GM12878 (cell line): Measurements from ENCODE around the gene CLECL1. TPM values are rescaled to one million over a fixed set of nuclear protein-coding genes. Genes with fewer than 3 reads are reported as not detected.

Source experiments
- ETV6 ChIP-seq, 2 experiments: fragments of 450-650 bp in 1 of 2; IDR thresholded peaks in 1 of 2; conservative IDR thresholded peaks in 1 of 2; 2 replicates each; pipeline ENCODE4 v1.6.1; 2014; ENCODE audit warnings: antibody characterized with exemption in 1 of 2, borderline replicate concordance in 1 of 2, low read depth in 1 of 2, mild to moderate bottlenecking in 1 of 2, moderate library complexity in 1 of 2
- FOXK2 ChIP-seq: fragments of 450-650 bp; IDR thresholded peaks from 2 replicates; pipeline ENCODE4 v1.6.1; 2017; ENCODE audit warnings: mild to moderate bottlenecking, moderate library complexity
- FOXM1 ChIP-seq: IDR thresholded peaks from 2 replicates; pipeline ENCODE4 v1.6.1; 2012; ENCODE audit warnings: low read depth, mild to moderate bottlenecking, inconsistent platforms, low read length, moderate library complexity
- NR2C2 ChIP-seq: IDR thresholded peaks from 2 replicates; pipeline ENCODE4 v1.6.1; 2011; ENCODE audit warnings: borderline replicate concordance, low read depth; ENCODE audit not compliant: control insufficient read depth, insufficient read length
- NR2F1 ChIP-seq: fragments of 450-650 bp; conservative IDR thresholded peaks from 2 replicates; pipeline ENCODE4 v1.6.1; 2017; ENCODE audit warnings: mild to moderate bottlenecking
- PML ChIP-seq: IDR thresholded peaks from 2 replicates; pipeline ENCODE4 v1.6.1; 2012; ENCODE audit warnings: low read length, inconsistent platforms
- SMARCA5 ChIP-seq: fragments of 450-650 bp; IDR thresholded peaks from 2 replicates; pipeline ENCODE4 v1.6.1; 2017; ENCODE audit warnings: mild to moderate bottlenecking
- ZSCAN29 ChIP-seq: fragments of 450-650 bp; IDR thresholded peaks from 2 replicates; pipeline ENCODE4 v1.6.1; 2017; ENCODE audit warnings: mild to moderate bottlenecking, moderate library complexity
- polyA plus RNA-seq, 11 experiments: library from polyadenylated mRNA; depleted of rRNA in 4 of 11; unstranded in 6 of 11; stranded (reverse) in 5 of 11; fragments of >200 nt; fragmentation: Nextera tagmentation in 4 of 11; fragmentation: Illumina TruSeq in 1 of 11; extraction: Ambion mirVana in 4 of 11; extraction: Trizol in 1 of 11; gene quantifications; 1 replicate in 1 of 11; 2 replicates in 10 of 11; pipeline versions ENCODE4 v1.2.1 to v1.2.3, GENCODE V29; 2011 to 2016; ENCODE audit warnings: inconsistent platforms in 2 of 11, missing spikeins in 2 of 11, low read depth in 1 of 11
- total RNA-seq, 4 experiments: library from RNA; depleted of rRNA in 3 of 4; stranded (reverse); fragments of >200 nt in 3 of 4; fragmentation: Illumina TruSeq in 1 of 4; extraction: Trizol in 1 of 4; gene quantifications; 2 replicates each; pipeline versions ENCODE4 v1.2.1 to v1.2.3, GENCODE V29; 2013 to 2021
- TF ChIP-seq, protein P1 (sequence below): IDR thresholded peaks from 2 replicates; pipeline ENCODE4 v1.6.1; 2012; ENCODE audit warnings: low read depth, low read length, improper control_type of control experiment
- TF ChIP-seq, protein P2 (sequence below): fragments of 450-650 bp; IDR thresholded peaks from 2 replicates; pipeline ENCODE4 v1.6.1; 2017; ENCODE audit warnings: antibody characterized with exemption, mild to moderate bottlenecking, moderate library complexity
- TF ChIP-seq, protein P3 (sequence below): fragments of 450-650 bp; IDR thresholded peaks from 2 replicates; pipeline ENCODE4 v1.6.1; 2017; ENCODE audit warnings: low read depth, mild to moderate bottlenecking, moderate library complexity
- TF ChIP-seq, protein P4 (sequence below): fragments of 450-650 bp; conservative IDR thresholded peaks from 2 replicates; pipeline ENCODE4 v1.6.1; 2017; ENCODE audit warnings: mild to moderate bottlenecking, moderate library complexity
- TF ChIP-seq, protein P5 (sequence below): fragments of 450-650 bp; IDR thresholded peaks from 2 replicates; pipeline ENCODE4 v1.6.1; 2018; ENCODE audit warnings: borderline replicate concordance, mild to moderate bottlenecking; ENCODE audit not compliant: partially characterized antibody
- TF ChIP-seq, protein P6 (sequence below): fragments of 450-650 bp; formaldehyde crosslinking; IDR thresholded peaks from 2 replicates; pipeline ENCODE4 v1.4.0; 2020; ENCODE audit warnings: mild to moderate bottlenecking, moderate library complexity

CLECL1 gene
- total and polyA plus RNA-seq, 10 of the 15 experiments (the other 5 are each of a cell fraction or from before 2014, with no cell fraction given): 4.6 to 56.5 (median 46.4) TPM

DNA sequence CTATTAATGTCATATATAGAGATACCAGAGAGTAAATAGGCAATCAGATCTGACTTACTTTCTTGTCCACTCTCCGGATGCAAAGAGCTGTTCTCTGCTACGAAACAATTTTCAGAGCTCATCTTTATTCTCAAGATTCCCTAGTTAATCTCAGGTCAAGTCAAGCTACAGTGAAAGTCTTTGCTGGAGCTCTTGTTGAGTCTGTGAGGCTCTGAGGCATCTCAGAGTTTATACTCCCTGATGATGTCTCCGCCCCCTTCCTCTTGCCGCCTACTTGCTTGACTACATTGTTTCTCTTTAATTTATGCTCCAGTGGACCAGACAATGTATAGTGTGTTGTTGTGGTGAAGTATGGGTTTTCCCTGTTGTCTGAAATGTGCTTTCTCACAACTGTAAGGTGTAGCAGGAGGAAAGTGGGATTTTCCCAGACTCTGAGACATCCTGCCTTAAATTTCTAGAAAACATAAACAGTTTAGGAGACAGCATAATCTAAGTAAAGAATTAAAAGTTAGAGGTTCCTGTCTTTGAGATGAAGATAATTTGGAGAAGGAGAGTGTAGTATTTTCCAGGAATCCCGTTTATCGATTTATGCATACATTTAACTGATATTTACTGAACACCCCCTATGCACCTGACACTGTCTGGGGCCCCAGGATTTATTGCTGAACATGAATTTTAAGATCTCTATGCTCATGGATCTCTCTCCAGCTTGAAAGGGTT, 28.0 kb upstream of the CLECL1 start, which contains the start of gene CD69 (continued):
- TF ChIP-seq SMARCA5 (0 out of 2 replicates have a peak, but pooled peaks have one; percentile 21), FOXM1 (peak; percentile 70; the same call in 1 of the 2 replicates), NR2F1 (no peak), FOXK2 (no peak), PML (peak; percentile 99), NR2C2 (no peak), ZSCAN29 (no peak), ETV6 (conservative IDR thresholded peaks at IDR 0.05 in 1 of 2, IDR thresholded peaks at IDR 0.05 in 1 of 2; ENCODE audit: borderline replicate concordance in 1 of 2, low read depth in 1 of 2) (peak in 1 of 2 experiments; percentile 72; a peak in 2 of 4 replicates)
- TF ChIP-seq, protein P1, sequence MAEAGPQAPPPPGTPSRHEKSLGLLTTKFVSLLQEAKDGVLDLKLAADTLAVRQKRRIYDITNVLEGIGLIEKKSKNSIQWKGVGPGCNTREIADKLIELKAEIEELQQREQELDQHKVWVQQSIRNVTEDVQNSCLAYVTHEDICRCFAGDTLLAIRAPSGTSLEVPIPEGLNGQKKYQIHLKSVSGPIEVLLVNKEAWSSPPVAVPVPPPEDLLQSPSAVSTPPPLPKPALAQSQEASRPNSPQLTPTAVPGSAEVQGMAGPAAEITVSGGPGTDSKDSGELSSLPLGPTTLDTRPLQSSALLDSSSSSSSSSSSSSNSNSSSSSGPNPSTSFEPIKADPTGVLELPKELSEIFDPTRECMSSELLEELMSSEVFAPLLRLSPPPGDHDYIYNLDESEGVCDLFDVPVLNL: no peak
- TF ChIP-seq, protein P2, sequence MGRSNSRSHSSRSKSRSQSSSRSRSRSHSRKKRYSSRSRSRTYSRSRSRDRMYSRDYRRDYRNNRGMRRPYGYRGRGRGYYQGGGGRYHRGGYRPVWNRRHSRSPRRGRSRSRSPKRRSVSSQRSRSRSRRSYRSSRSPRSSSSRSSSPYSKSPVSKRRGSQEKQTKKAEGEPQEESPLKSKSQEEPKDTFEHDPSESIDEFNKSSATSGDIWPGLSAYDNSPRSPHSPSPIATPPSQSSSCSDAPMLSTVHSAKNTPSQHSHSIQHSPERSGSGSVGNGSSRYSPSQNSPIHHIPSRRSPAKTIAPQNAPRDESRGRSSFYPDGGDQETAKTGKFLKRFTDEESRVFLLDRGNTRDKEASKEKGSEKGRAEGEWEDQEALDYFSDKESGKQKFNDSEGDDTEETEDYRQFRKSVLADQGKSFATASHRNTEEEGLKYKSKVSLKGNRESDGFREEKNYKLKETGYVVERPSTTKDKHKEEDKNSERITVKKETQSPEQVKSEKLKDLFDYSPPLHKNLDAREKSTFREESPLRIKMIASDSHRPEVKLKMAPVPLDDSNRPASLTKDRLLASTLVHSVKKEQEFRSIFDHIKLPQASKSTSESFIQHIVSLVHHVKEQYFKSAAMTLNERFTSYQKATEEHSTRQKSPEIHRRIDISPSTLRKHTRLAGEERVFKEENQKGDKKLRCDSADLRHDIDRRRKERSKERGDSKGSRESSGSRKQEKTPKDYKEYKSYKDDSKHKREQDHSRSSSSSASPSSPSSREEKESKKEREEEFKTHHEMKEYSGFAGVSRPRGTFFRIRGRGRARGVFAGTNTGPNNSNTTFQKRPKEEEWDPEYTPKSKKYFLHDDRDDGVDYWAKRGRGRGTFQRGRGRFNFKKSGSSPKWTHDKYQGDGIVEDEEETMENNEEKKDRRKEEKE: no peak
- TF ChIP-seq, protein P3, sequence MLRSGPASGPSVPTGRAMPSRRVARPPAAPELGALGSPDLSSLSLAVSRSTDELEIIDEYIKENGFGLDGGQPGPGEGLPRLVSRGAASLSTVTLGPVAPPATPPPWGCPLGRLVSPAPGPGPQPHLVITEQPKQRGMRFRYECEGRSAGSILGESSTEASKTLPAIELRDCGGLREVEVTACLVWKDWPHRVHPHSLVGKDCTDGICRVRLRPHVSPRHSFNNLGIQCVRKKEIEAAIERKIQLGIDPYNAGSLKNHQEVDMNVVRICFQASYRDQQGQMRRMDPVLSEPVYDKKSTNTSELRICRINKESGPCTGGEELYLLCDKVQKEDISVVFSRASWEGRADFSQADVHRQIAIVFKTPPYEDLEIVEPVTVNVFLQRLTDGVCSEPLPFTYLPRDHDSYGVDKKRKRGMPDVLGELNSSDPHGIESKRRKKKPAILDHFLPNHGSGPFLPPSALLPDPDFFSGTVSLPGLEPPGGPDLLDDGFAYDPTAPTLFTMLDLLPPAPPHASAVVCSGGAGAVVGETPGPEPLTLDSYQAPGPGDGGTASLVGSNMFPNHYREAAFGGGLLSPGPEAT: peak; percentile 96
- TF ChIP-seq, protein P4, sequence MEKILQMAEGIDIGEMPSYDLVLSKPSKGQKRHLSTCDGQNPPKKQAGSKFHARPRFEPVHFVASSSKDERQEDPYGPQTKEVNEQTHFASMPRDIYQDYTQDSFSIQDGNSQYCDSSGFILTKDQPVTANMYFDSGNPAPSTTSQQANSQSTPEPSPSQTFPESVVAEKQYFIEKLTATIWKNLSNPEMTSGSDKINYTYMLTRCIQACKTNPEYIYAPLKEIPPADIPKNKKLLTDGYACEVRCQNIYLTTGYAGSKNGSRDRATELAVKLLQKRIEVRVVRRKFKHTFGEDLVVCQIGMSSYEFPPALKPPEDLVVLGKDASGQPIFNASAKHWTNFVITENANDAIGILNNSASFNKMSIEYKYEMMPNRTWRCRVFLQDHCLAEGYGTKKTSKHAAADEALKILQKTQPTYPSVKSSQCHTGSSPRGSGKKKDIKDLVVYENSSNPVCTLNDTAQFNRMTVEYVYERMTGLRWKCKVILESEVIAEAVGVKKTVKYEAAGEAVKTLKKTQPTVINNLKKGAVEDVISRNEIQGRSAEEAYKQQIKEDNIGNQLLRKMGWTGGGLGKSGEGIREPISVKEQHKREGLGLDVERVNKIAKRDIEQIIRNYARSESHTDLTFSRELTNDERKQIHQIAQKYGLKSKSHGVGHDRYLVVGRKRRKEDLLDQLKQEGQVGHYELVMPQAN: 0 out of 2 replicates have a peak, but pooled peaks have one; percentile 18
- TF ChIP-seq, protein P5, sequence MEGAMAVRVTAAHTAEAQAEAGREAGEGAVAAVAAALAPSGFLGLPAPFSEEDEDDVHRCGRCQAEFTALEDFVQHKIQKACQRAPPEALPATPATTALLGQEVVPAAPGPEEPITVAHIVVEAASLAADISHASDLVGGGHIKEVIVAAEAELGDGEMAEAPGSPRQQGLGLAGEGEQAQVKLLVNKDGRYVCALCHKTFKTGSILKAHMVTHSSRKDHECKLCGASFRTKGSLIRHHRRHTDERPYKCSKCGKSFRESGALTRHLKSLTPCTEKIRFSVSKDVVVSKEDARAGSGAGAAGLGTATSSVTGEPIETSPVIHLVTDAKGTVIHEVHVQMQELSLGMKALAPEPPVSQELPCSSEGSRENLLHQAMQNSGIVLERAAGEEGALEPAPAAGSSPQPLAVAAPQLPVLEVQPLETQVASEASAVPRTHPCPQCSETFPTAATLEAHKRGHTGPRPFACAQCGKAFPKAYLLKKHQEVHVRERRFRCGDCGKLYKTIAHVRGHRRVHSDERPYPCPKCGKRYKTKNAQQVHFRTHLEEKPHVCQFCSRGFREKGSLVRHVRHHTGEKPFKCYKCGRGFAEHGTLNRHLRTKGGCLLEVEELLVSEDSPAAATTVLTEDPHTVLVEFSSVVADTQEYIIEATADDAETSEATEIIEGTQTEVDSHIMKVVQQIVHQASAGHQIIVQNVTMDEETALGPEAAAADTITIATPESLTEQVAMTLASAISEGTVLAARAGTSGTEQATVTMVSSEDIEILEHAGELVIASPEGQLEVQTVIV: no peak
- TF ChIP-seq, protein P6, sequence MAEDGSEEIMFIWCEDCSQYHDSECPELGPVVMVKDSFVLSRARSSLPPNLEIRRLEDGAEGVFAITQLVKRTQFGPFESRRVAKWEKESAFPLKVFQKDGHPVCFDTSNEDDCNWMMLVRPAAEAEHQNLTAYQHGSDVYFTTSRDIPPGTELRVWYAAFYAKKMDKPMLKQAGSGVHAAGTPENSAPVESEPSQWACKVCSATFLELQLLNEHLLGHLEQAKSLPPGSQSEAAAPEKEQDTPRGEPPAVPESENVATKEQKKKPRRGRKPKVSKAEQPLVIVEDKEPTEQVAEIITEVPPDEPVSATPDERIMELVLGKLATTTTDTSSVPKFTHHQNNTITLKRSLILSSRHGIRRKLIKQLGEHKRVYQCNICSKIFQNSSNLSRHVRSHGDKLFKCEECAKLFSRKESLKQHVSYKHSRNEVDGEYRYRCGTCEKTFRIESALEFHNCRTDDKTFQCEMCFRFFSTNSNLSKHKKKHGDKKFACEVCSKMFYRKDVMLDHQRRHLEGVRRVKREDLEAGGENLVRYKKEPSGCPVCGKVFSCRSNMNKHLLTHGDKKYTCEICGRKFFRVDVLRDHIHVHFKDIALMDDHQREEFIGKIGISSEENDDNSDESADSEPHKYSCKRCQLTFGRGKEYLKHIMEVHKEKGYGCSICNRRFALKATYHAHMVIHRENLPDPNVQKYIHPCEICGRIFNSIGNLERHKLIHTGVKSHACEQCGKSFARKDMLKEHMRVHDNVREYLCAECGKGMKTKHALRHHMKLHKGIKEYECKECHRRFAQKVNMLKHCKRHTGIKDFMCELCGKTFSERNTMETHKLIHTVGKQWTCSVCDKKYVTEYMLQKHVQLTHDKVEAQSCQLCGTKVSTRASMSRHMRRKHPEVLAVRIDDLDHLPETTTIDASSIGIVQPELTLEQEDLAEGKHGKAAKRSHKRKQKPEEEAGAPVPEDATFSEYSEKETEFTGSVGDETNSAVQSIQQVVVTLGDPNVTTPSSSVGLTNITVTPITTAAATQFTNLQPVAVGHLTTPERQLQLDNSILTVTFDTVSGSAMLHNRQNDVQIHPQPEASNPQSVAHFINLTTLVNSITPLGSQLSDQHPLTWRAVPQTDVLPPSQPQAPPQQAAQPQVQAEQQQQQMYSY (CRISPR knock-in tag): no peak
